Choroid plexus epithelial cell (primary cell): Measurements from ENCODE around the gene PRSS8.

ENCODE experiments used
- DNase-seq: peaks from one replicate; pipeline ENCODE4 v3.0.0-alpha.2; 2010; ENCODE audit warnings: low read depth
- H3K4me3 ChIP-seq: 2 replicates; pipeline ENCODE4 v1.5.1; 2011; ENCODE audit warnings: low read depth, mild to moderate bottlenecking, control low read depth, low read length, moderate library complexity
- TF ChIP-seq, protein P1 (sequence below): conservative IDR thresholded peaks from 2 replicates; pipeline ENCODE4 v1.5.1; 2011; ENCODE audit warnings: low read depth, mild to moderate bottlenecking, control low read depth, inconsistent platforms, low read length, moderate library complexity

Gene PRSS8

GRCh38 chr16:31130899-31131298, 4.6 kb downstream of the PRSS8 start:
- DNase-seq: no peak
- TF ChIP-seq, protein P1, sequence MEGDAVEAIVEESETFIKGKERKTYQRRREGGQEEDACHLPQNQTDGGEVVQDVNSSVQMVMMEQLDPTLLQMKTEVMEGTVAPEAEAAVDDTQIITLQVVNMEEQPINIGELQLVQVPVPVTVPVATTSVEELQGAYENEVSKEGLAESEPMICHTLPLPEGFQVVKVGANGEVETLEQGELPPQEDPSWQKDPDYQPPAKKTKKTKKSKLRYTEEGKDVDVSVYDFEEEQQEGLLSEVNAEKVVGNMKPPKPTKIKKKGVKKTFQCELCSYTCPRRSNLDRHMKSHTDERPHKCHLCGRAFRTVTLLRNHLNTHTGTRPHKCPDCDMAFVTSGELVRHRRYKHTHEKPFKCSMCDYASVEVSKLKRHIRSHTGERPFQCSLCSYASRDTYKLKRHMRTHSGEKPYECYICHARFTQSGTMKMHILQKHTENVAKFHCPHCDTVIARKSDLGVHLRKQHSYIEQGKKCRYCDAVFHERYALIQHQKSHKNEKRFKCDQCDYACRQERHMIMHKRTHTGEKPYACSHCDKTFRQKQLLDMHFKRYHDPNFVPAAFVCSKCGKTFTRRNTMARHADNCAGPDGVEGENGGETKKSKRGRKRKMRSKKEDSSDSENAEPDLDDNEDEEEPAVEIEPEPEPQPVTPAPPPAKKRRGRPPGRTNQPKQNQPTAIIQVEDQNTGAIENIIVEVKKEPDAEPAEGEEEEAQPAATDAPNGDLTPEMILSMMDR: no peak

DNA sequence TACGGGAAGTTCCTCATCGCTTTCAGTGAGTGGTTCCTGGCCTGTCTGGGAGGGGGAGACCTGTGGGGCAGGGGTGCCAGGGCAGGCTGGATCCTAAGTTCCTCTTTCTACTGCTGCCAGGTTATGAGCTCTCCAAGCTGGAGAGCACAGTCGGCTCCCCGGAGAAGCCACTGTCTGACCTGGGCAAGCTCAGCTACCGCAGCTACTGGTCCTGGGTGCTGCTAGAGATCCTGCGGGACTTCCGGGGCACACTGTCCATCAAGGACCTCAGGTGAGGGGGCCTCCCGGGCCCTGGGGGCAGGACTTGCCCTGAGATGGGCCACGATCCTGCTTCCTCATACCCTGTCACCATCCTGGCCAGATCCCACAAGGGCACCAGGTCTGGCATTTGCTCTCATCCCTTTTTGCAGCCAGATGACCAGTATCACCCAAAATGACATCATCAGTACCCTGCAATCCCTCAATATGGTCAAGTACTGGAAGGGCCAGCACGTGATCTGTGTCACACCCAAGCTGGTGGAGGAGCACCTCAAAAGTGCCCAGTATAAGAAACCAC, 5.1 kb downstream of the PRSS8 start:
- no peak for DNase-seq
- TF ChIP-seq, protein P1: no peak
- H3K4me3 ChIP-seq: no peak overlapping the region

More at GRCh38 chr16:31130899-31131298, 4.6 kb downstream of the PRSS8 start:
- no peak overlapping the region for H3K4me3 ChIP-seq

- H3K4me3 ChIP-seq: no peak overlapping the region
- TF ChIP-seq, protein P1: no peak
- no peak for DNase-seq
Measured at GRCh38 chr16:31129568-31130335, 5.8 kb downstream of the PRSS8 start.

GRCh38 chr16:31128711-31129567, 6.6 kb downstream of the PRSS8 start:
- TF ChIP-seq, protein P1: no peak
- H3K4me3 ChIP-seq: no peak overlapping the region
- DNase-seq: no peak

DNA sequence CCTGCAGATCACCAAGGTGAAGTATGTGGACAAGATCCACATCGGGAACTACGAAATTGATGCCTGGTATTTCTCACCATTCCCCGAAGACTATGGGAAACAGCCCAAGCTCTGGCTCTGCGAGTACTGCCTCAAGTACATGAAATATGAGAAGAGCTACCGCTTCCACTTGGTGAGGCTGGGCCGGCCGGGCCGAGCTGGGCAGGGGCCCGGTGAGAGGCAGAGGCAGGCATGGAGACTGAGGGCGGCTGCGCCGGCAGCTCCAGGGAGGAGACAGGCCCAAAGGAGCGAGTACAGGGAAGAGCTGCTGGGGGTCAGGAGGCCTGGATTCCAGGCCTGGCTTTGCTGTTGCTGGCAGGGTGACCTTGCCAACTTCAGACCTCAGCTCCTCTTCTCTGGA, 8.3 kb downstream of the PRSS8 start:
- DNase-seq: no peak
- no peak overlapping the region for H3K4me3 ChIP-seq
- TF ChIP-seq, protein P1: no peak

DNA sequence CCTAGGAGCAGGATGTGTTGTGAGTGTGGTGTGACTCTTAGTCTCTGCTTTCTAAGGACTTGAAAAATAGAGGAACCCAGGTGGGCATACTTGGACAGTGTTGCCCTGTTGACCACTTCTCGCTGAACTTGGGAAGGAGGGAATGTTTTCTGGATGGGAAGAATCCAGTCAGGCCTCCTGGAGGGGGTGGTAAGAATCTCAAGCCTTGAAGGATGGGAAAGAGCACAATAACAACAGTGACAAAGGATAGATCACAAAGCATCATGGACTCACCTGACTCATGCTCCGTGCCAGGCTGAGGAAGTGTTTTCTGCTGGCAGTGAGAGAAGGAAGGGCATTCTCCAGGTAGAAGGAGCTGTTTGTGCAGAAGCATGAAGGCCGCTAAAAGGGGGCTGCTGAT, 9.7 kb downstream of the PRSS8 start:
- TF ChIP-seq, protein P1: no peak
- no peak for DNase-seq

More for the DNA sequence above, 9.7 kb downstream of the PRSS8 start:
- no peak overlapping the region for H3K4me3 ChIP-seq
